ENCODE results near the gene FECH.

The FECH gene

GRCh38 chr18:57630002-57630753, 43.7 kb upstream of the FECH start:
- H3K36me3 ChIP-seq: no peaks in the 10 kb centered on the region
- peaks cover 0 to 19% (median 2%) of the 10 kb centered on the region in 4 donors for H3K4me1 ChIP-seq
- intact Hi-C loops (cut with DNase I; ENCODE audit: low total_unique reads): loop anchor here (5.0 kb wide), 1 partner anchor 492 kb away; no protein-coding TSS in a partner anchor
- H3K27ac ChIP-seq: peak overlapping the region; percentile 74 to 75
- no peaks in the 10 kb centered on the region for H3K27me3 ChIP-seq
- no peaks in the 10 kb centered on the region for H3K9me3 ChIP-seq
- DNase-seq: peak; percentile 98 to 99
- H3K4me3 ChIP-seq: peak overlapping the region; percentile 57 to 62
- TF ChIP-seq CTCF (IDR thresholded peaks at IDR 0.05): peak; percentile 64 to 74

DNA sequence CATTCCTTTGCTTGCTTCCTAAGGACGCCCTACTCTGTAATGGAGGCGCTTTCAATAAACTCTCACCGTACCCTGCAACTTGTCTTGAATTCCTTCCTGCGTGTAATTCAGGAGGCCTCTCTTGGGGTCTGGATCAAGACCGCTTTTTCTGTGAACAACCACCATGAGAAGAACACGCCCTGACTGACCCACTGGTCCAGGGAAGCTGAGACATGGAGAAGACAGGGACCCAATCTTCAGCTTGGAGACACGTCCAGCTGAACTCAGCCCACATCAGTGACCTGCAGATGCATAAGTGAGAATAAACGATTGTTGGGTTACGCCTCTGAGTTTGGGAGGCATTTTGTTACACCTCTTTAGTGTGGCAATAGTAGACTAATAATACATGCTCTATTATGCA, 42.9 kb upstream of the FECH start:
- H3K27ac ChIP-seq: peak overlapping the region; percentile 74 to 75

DNA sequence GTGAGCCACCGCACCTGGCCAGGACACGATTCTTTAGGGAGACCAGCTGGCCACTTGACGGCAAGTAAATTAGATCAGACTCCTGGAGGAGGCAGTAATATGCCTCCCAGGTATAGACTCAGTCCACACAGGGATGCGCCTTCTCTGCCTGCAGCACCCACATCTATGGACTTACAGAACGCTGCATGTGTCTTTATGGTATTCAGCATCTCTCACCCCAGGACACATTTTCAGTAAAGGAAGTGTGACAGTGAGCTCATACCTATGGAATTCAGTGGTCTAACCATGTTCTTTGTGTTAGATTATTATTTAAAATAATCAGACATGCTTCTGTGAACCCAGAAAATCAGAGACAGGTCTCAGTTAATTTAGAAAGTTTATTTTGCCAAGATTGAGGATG, 41.0 kb upstream of the FECH start:
- DNase-seq: no peak
- Histone ChIP-seq H3K27me3 (no peaks in the 10 kb centered on the region), H3K27ac (no peak overlapping the region), H3K4me3 (no peak overlapping the region), H3K4me1 (peaks cover 0 to 22% (median 4%) of the 10 kb centered on the region in 4 donors), H3K9me3 (no peaks in the 10 kb centered on the region), H3K36me3 (no peaks in the 10 kb centered on the region)
- no peak for TF ChIP-seq CTCF (IDR thresholded peaks at IDR 0.05)
- intact Hi-C loops (cut with DNase I; ENCODE audit: low total_unique reads): no loop called here

More for the DNA sequence above, 42.9 kb upstream of the FECH start:
- no peaks in the 10 kb centered on the region for H3K36me3 ChIP-seq
- TF ChIP-seq CTCF (IDR thresholded peaks at IDR 0.05): no peak
- intact Hi-C loops (cut with DNase I; ENCODE audit: low total_unique reads): no loop called here
- no peaks in the 10 kb centered on the region for H3K27me3 ChIP-seq
- peaks cover 0 to 19% (median 2%) of the 10 kb centered on the region in 4 donors for H3K4me1 ChIP-seq
- H3K9me3 ChIP-seq: no peaks in the 10 kb centered on the region
- peak overlapping the region; percentile 57 to 62 for H3K4me3 ChIP-seq
- no peak for DNase-seq

GRCh38 chr18:57624988-57625387, 38.5 kb upstream of the FECH start:
- DNase-seq: no peak
- intact Hi-C loops (cut with DNase I; ENCODE audit: low total_unique reads): no loop called here
- H3K4me1 ChIP-seq: peaks cover 0 to 21% (median 11%) of the 10 kb centered on the region in 4 donors
- no peak overlapping the region for H3K4me3 ChIP-seq
- H3K9me3 ChIP-seq: no peaks in the 10 kb centered on the region
- H3K27me3 ChIP-seq: no peaks in the 10 kb centered on the region
- no peaks in the 10 kb centered on the region for H3K36me3 ChIP-seq
- TF ChIP-seq CTCF (IDR thresholded peaks at IDR 0.05): no peak
- H3K27ac ChIP-seq: no peak overlapping the region

DNA sequence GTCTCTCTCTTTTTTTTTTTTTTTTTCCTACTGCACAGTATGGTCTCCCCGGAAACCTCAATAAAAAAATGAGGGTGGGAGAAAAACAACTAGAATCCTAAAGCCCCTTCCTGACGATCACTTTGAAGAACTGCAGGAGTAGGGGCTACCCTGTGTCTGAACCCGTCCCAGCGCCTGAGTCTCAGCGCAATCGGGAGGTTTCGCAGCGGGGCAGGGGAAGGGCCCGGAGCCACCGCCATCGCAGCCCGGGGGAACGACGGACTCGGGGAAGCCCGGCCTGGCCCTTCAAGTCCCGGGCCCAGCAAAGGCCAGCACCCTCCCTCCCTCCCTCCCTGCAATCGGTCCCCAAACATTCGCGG, 34.7 kb upstream of the FECH start:
- intact Hi-C loops (cut with DNase I; ENCODE audit: low total_unique reads): no loop called here
- DNase-seq: no peak
- H3K9me3 ChIP-seq: no peaks in the 10 kb centered on the region

More for the DNA sequence above, 34.7 kb upstream of the FECH start:
- Histone ChIP-seq H3K36me3 (peaks cover 0 to 22% (median 2%) of the 10 kb centered on the region in 3 donors), H3K4me1 (peaks cover 0 to 21% (median 15%) of the 10 kb centered on the region in 4 donors), H3K27me3 (no peaks in the 10 kb centered on the region), H3K4me3 (peak overlapping the region; percentile 69 to 92), H3K27ac (peak overlapping the region; percentile 86 to 91)
- no peak for TF ChIP-seq CTCF (IDR thresholded peaks at IDR 0.05)
